Measurements from ENCODE around the gene RPP25.

GRCh38 chr15:74955017-74955416 is 1.6 kb downstream of the RPP25 start:
- TF ChIP-seq CTCF (conservative IDR thresholded peaks at IDR 0.05 in 1 of 2, IDR thresholded peaks at IDR 0.05 in 1 of 2; ENCODE audit: low read depth in 1 of 2, low read length in 2 of 2) = no peak
- TF ChIP-seq EZH2 (IDR thresholded peaks at IDR 0.05; ENCODE audit: low read length, missing control alignments) = no peak
